SK-N-SH (cell line): ENCODE data around the gene PTGR3. TPM values are rescaled to one million over a fixed set of nuclear protein-coding genes. Genes with fewer than 3 reads are reported as not detected.

Experiments used
- CTCF ChIA-PET: fragments of 300-600, 350-600 bp; formaldehyde crosslinking; extraction: SDS; loops from one replicate; lab custom pipeline; 2021; lab: Yijun Ruan, JAX
- POLR2A ChIA-PET: fragments of 350-600 bp; sonication (Branson Sonifier 250); formaldehyde crosslinking; extraction: SDS; loops from one replicate; lab custom pipeline; 2020; ENCODE audit warnings: antibody characterized with exemption, inconsistent platforms; lab: Yijun Ruan, JAX
- DNase-seq: peaks from one replicate; pipeline ENCODE4 v3.0.0; 2012
- H2AFZ ChIP-seq: fragments of 200-600 bp; sonication (generic); 2 replicates; pipeline ENCODE4 v1.8.1; 2016; ENCODE audit warnings: antibody characterized with exemption, mild to moderate bottlenecking, low read depth
- H3F3A ChIP-seq: fragments of 200-600 bp; sonication (generic); replicated peaks from 2 replicates; pipeline ENCODE3; 2016; ENCODE audit warnings: antibody characterized with exemption, mild to moderate bottlenecking; ENCODE audit not compliant: insufficient read depth
- H3K27ac ChIP-seq, 2 experiments: fragments of 200-500 bp in 1 of 2; fragments of 200-600 bp in 1 of 2; sonication (Bioruptor generic) in 1 of 2; sonication (generic), shearing (Covaris generic) in 1 of 2; 2 replicates each; pipeline versions ENCODE4 v1.5.1 to v1.6.1; 2014 to 2016; ENCODE audit warnings: low read depth in 2 of 2, inconsistent platforms in 1 of 2, low read length in 1 of 2, mild to moderate bottlenecking in 1 of 2, mixed read lengths in 1 of 2
- H3K27me3 ChIP-seq: fragments of 200-600 bp; sonication (generic), shearing (Covaris generic); 2 replicates; pipeline ENCODE4 v1.6.1; 2016; ENCODE audit warnings: mixed run types; ENCODE audit not compliant: insufficient read depth
- H3K36me3 ChIP-seq, 2 experiments: fragments of 200-500 bp in 1 of 2; fragments of 200-600 bp in 1 of 2; sonication (Bioruptor generic) in 1 of 2; sonication (generic) in 1 of 2; replicated peaks in 1 of 2; 2 replicates each; pipeline versions ENCODE3 to v1.5.1; 2014 to 2016; ENCODE audit warnings: low read length in 1 of 2, mild to moderate bottlenecking in 1 of 2; ENCODE audit not compliant: insufficient read depth in 2 of 2, control insufficient read depth in 1 of 2
- H3K4me1 ChIP-seq, 2 experiments: fragments of 200-500 bp in 1 of 2; fragments of 200-600 bp in 1 of 2; sonication (Bioruptor generic) in 1 of 2; sonication (generic), shearing (Covaris generic) in 1 of 2; 2 replicates each; pipeline versions ENCODE4 v1.5.1 to v1.6.1; 2014 to 2016; ENCODE audit warnings: low read depth in 1 of 2, low read length in 1 of 2, mixed run types in 1 of 2; ENCODE audit not compliant: insufficient read depth in 2 of 2, control insufficient read depth in 1 of 2
- H3K4me2 ChIP-seq: fragments of 200-600 bp; sonication (generic), shearing (Covaris generic); 2 replicates; pipeline ENCODE4 v1.6.1; 2017; ENCODE audit warnings: mixed run types
- H3K4me3 ChIP-seq, 2 experiments: fragments of 200-500 bp in 1 of 2; fragments of 200-600 bp in 1 of 2; sonication (Bioruptor generic) in 1 of 2; sonication (generic), shearing (Covaris generic) in 1 of 2; 2 replicates each; pipeline versions ENCODE4 v1.5.1 to v1.8.1; 2014 to 2016; ENCODE audit warnings: low read depth in 2 of 2, inconsistent platforms in 1 of 2, low read length in 1 of 2, mild to moderate bottlenecking in 1 of 2, mixed read lengths in 1 of 2, moderate library complexity in 1 of 2
- H3K79me2 ChIP-seq: fragments of 200-600 bp; sonication (generic); 2 replicates; pipeline ENCODE4 v1.8.1; 2017; ENCODE audit warnings: mild to moderate bottlenecking; ENCODE audit not compliant: insufficient read depth
- H3K9ac ChIP-seq: fragments of 200-600 bp; sonication (generic); 2 replicates; pipeline ENCODE4 v1.6.1; 2017; ENCODE audit warnings: mixed run types
- H3K9me2 ChIP-seq: fragments of 200-600 bp; sonication (generic); 2 replicates; pipeline ENCODE4 v1.6.1; 2017; ENCODE audit warnings: mixed run types
- H3K9me3 ChIP-seq: fragments of 200-600 bp; sonication (generic); 2 replicates; pipeline ENCODE4 v1.6.1; 2017; ENCODE audit warnings: mixed run types, mild to moderate bottlenecking, moderate library complexity
- H4K20me1 ChIP-seq: fragments of 200-600 bp; sonication (generic); 2 replicates; pipeline ENCODE4 v1.6.1; 2017; ENCODE audit warnings: mild to moderate bottlenecking, mixed run types; ENCODE audit not compliant: insufficient read depth
- CTCF ChIP-seq: fragments of 200-600 bp; sonication (generic); IDR thresholded peaks from 2 replicates; pipeline ENCODE4 v1.6.1; 2017; ENCODE audit warnings: antibody characterized with exemption, mild to moderate bottlenecking, moderate library complexity
- ELF1 ChIP-seq: IDR thresholded peaks from 2 replicates; pipeline ENCODE4 v1.4.0; 2012
- EP300 ChIP-seq, 2 experiments: IDR thresholded peaks; 2 replicates each; pipeline versions ENCODE4 v1.4.0 to v1.6.1; 2012; ENCODE audit warnings: borderline replicate concordance in 1 of 2, low read depth in 1 of 2, low read length in 1 of 2
- EZH2phosphoT487 ChIP-seq: fragments of 200-600 bp; sonication (generic); IDR thresholded peaks from 2 replicates; pipeline ENCODE4 v1.6.1; 2017; ENCODE audit warnings: low read depth, mixed run types, mild to moderate bottlenecking, antibody characterized with exemption, moderate library complexity, borderline replicate concordance
- FOSL2 ChIP-seq: IDR thresholded peaks from 2 replicates; pipeline ENCODE4 v1.4.0; 2012; ENCODE audit warnings: low read depth, mild to moderate bottlenecking, moderate library complexity, borderline replicate concordance
- FOXJ3 ChIP-seq: sonication (generic); formaldehyde crosslinking; IDR thresholded peaks from 2 replicates; pipeline ENCODE4 v1.5.1; 2020; ENCODE audit warnings: mild to moderate bottlenecking, missing genetic modification reagents
- FOXM1 ChIP-seq: IDR thresholded peaks from 2 replicates; pipeline ENCODE4 v1.4.0; 2012; ENCODE audit warnings: low read depth, mild to moderate bottlenecking
- GABPA ChIP-seq: IDR thresholded peaks from 2 replicates; pipeline ENCODE4 v1.4.0; 2012; ENCODE audit warnings: low read depth, mild to moderate bottlenecking
- GATA2 ChIP-seq: sonication (generic); formaldehyde crosslinking; IDR thresholded peaks from 2 replicates; pipeline ENCODE4 v1.5.0; 2020; ENCODE audit warnings: mild to moderate bottlenecking, missing genetic modification reagents
- IRF3 ChIP-seq: fragments of 150-350 bp; IDR thresholded peaks from 2 replicates; pipeline ENCODE4 v1.6.1; 2016; ENCODE audit warnings: mild to moderate bottlenecking, low read depth, low read length
- JUND ChIP-seq: IDR thresholded peaks from 2 replicates; pipeline ENCODE4 v1.4.0; 2012
- MAX ChIP-seq: IDR thresholded peaks from 2 replicates; pipeline ENCODE4 v1.4.0; 2012; ENCODE audit warnings: low read depth
- MEF2A ChIP-seq: IDR thresholded peaks from 2 replicates; pipeline ENCODE4 v1.4.0; 2012; ENCODE audit warnings: low read depth, borderline replicate concordance
- NRF1 ChIP-seq: IDR thresholded peaks from 2 replicates; pipeline ENCODE4 v1.6.1; 2012; ENCODE audit warnings: low read depth, mild to moderate bottlenecking, low read length
- PBX3 ChIP-seq: IDR thresholded peaks from 2 replicates; pipeline ENCODE4; 2012
- RAD21 ChIP-seq: IDR thresholded peaks from 2 replicates; pipeline ENCODE4 v1.6.1; 2012; ENCODE audit warnings: mild to moderate bottlenecking, low read length
- RCOR1 ChIP-seq: fragments of 150-350 bp; IDR thresholded peaks from 2 replicates; pipeline ENCODE4 v1.6.1; 2017; ENCODE audit warnings: antibody characterized with exemption, low read length
- RFX5 ChIP-seq: IDR thresholded peaks from 2 replicates; pipeline ENCODE4 v1.6.1; 2012; ENCODE audit warnings: mild to moderate bottlenecking, improper control_type of control experiment, low read length
- RXRA ChIP-seq: IDR thresholded peaks from 2 replicates; pipeline ENCODE4 v1.4.0; 2012; ENCODE audit warnings: low read depth, mild to moderate bottlenecking, borderline replicate concordance
- SIN3A ChIP-seq: IDR thresholded peaks from 2 replicates; pipeline ENCODE4 v1.6.1; 2012; ENCODE audit warnings: low read depth, mild to moderate bottlenecking, low read length, moderate library complexity, borderline replicate concordance
- SMC3 ChIP-seq: IDR thresholded peaks from 2 replicates; pipeline ENCODE4 v1.6.1; 2012; ENCODE audit warnings: low read depth, low read length, improper control_type of control experiment
- TAF1 ChIP-seq: IDR thresholded peaks from 2 replicates; pipeline ENCODE4 v1.6.1; 2012; ENCODE audit warnings: low read depth, mild to moderate bottlenecking, low read length, moderate library complexity, borderline replicate concordance
- TCF12 ChIP-seq: IDR thresholded peaks from 2 replicates; pipeline ENCODE4 v1.4.0; 2012
- USF2 ChIP-seq: fragments of 150-350 bp; IDR thresholded peaks from 2 replicates; pipeline ENCODE4 v1.6.1; 2017; ENCODE audit warnings: antibody characterized with exemption, low read length, low read depth, borderline replicate concordance
- YY1 ChIP-seq: IDR thresholded peaks from 2 replicates; pipeline ENCODE4 v1.4.0; 2012; ENCODE audit warnings: low read depth, mild to moderate bottlenecking
- ZBTB33 ChIP-seq: IDR thresholded peaks from 2 replicates; pipeline ENCODE4 v1.4.0; 2012; ENCODE audit warnings: low read depth, borderline replicate concordance
- WGBS: methylation state at CpG from one replicate; pipeline ENCODE4 v1.1.6; 2017; ENCODE audit warnings: low lambda C conversion rate; 5-methylcytosine and 5-hydroxymethylcytosine counted together
- polyA plus RNA-seq, 3 experiments: library from polyadenylated mRNA; depleted of rRNA; stranded (reverse); fragments of >200 nt; gene quantifications; 2 replicates each; pipeline ENCODE4 v1.2.3, GENCODE V29; 2012

The PTGR3 gene
- polyA plus RNA-seq, 1 of the 3 experiments (the other 2 are of a cell fraction), result 20.7 TPM

- H3K4me1 ChIP-seq, result peaks cover 0 to 46% of the 10 kb centered on the region in 2 experiments; a peak in 2 of 4 replicates
- 0 out of 2 replicates have a peak, but pooled peaks cover 3% of the 10 kb centered on the region for H3K79me2 ChIP-seq
- no peaks in the 10 kb centered on the region for H3F3A ChIP-seq
- DNase-seq, result peak; percentile 77
- H3K9me2 ChIP-seq, result no peaks in the 10 kb centered on the region
- POLR2A ChIA-PET, result no interaction called here
- no peak overlapping the region for H3K9ac ChIP-seq
- CTCF ChIA-PET, result interaction anchor here (0.5 to 1.9 kb wide), 20 partner anchors 9 to 711 kb away, joined by 3 to 6 read pairs (median 3); partner anchors contain the start of genes PTGR3 and TSHZ1
- WGBS, result 61% methylated on average over 18 of the region's 19 CpGs
- no peaks in the 10 kb centered on the region for H4K20me1 ChIP-seq
- no peaks in the 10 kb centered on the region for H3K36me3 ChIP-seq
- peak overlapping the region in 1 of 2 experiments; percentile 86; a peak in 2 of 4 replicates for H3K27ac ChIP-seq
- no peak overlapping the region for H3K4me3 ChIP-seq
- no peak overlapping the region for H2AFZ ChIP-seq
- no peaks in the 10 kb centered on the region for H3K27me3 ChIP-seq
- H3K4me2 ChIP-seq, result no peak overlapping the region
- no peaks in the 10 kb centered on the region for H3K9me3 ChIP-seq
- no peak for TF ChIP-seq USF2
- peak; percentile 74 for TF ChIP-seq RAD21
- TF ChIP-seq IRF3, result no peak
- no peak for TF ChIP-seq NRF1
- no peak for TF ChIP-seq FOXJ3 (CRISPR knock-in tag)
- no peak for TF ChIP-seq MEF2A
- TF ChIP-seq PBX3, result no peak
- no peak for TF ChIP-seq TAF1
- no peak for TF ChIP-seq FOSL2
- peak in 1 of 2 experiments; percentile 75; a peak in 2 of 4 replicates for TF ChIP-seq EP300 (IDR thresholded peaks at IDR 0.05; ENCODE audit: borderline replicate concordance in 1 of 2, low read depth in 1 of 2, low read length in 1 of 2)
- no peak for TF ChIP-seq RXRA
- TF ChIP-seq GABPA, result no peak
- TF ChIP-seq FOXM1, result no peak
- TF ChIP-seq EZH2phosphoT487, result no peak
- peak; percentile 40; the same call in 1 of the 2 replicates for TF ChIP-seq GATA2 (CRISPR knock-in tag)
- TF ChIP-seq MAX, result no peak
- no peak for TF ChIP-seq TCF12
- no peak for TF ChIP-seq ELF1
- TF ChIP-seq JUND, result no peak
- TF ChIP-seq SIN3A, result no peak
- peak; percentile 79 for TF ChIP-seq RCOR1
- no peak for TF ChIP-seq ZBTB33
- no peak for TF ChIP-seq YY1
- TF ChIP-seq SMC3, result peak; percentile 38; the same call in 1 of the 2 replicates
- no peak for TF ChIP-seq RFX5
- peak; percentile 40 for TF ChIP-seq CTCF
These were observed 35.7 kb upstream of the PTGR3 start for GRCh38 chr18:75244351-75245313.
